K562 (cell line): ENCODE results near the gene ANKZF1. TPM values are rescaled to one million over a fixed set of nuclear protein-coding genes. Genes with fewer than 3 reads are reported as not detected.
A peak's percentile ranks its signal among the peaks of the same experiment; 100 is the strongest.

ENCODE experiments used
- CHD1 ChIP-seq: fragments of 200-600 bp; sonication (generic); IDR thresholded peaks from one replicate; pipeline ENCODE4 v1.6.1; 2012; ENCODE audit warnings: mild to moderate bottlenecking, moderate library complexity, low read length, inconsistent platforms
- CREBBP ChIP-seq: IDR thresholded peaks from one replicate; pipeline ENCODE4 v1.6.1; 2012; ENCODE audit warnings: low read depth, mild to moderate bottlenecking, control low read depth, inconsistent platforms, low read length
- CXXC5 ChIP-seq: fragments of 250-450 bp; sonication (Bioruptor Pico); IDR thresholded peaks from 2 replicates; pipeline ENCODE4 v1.8.0; 2022; ENCODE audit warnings: inconsistent platforms, mild to moderate bottlenecking, moderate library complexity
- EP400 ChIP-seq: fragments of 450-650 bp; IDR thresholded peaks from 2 replicates; pipeline ENCODE4 v1.6.1; 2017; ENCODE audit warnings: antibody characterized with exemption, mild to moderate bottlenecking, moderate library complexity
- HMGN3 ChIP-seq: IDR thresholded peaks from 2 replicates; pipeline ENCODE4 v1.6.1; 2011; ENCODE audit warnings: borderline replicate concordance, low read depth, mild to moderate bottlenecking, mixed read lengths, low read length; ENCODE audit not compliant: insufficient read length; ENCODE audit errors: extremely low read depth
- IFI16 ChIP-seq: fragments of 250-450 bp; sonication (Bioruptor Pico); IDR thresholded peaks from 2 replicates; pipeline ENCODE4 v2.1.2; 2022; ENCODE audit warnings: mild to moderate bottlenecking, inconsistent platforms
- JUN ChIP-seq, 2 experiments: sonication (generic) in 1 of 2; formaldehyde crosslinking in 1 of 2; IDR thresholded peaks; 2 replicates each; pipeline versions ENCODE4 v1.6.1 to v1.8.0; 2012 to 2022; ENCODE audit warnings: borderline replicate concordance in 2 of 2, mild to moderate bottlenecking in 2 of 2, improper control_type of control experiment in 1 of 2, low read depth in 1 of 2, low read length in 1 of 2, missing genetic modification reagents in 1 of 2
- SMAD4 ChIP-seq: fragments of 250-450 bp; sonication (Bioruptor Pico); conservative IDR thresholded peaks from 2 replicates; pipeline ENCODE4 v1.8.0; 2021; ENCODE audit warnings: inconsistent platforms, mild to moderate bottlenecking, moderate library complexity
- polyA plus RNA-seq, 8 experiments: library from polyadenylated mRNA; depleted of rRNA in 4 of 8; stranded (reverse) in 5 of 8; unstranded in 3 of 8; fragments of >200 nt; fragmentation: Nextera tagmentation in 2 of 8; fragmentation: Illumina TruSeq in 1 of 8; extraction: Ambion mirVana in 2 of 8; extraction: Trizol in 1 of 8; gene quantifications; 2 replicates each; pipeline versions ENCODE4 v1.2.1 to v1.2.3, GENCODE V29; 2011 to 2014; ENCODE audit warnings: inconsistent platforms in 1 of 8, missing spikeins in 1 of 8
- total RNA-seq, 7 experiments: library from RNA; depleted of rRNA in 6 of 7; stranded (reverse); fragments of >200 nt in 6 of 7; fragmentation: Illumina TruSeq in 2 of 7; extraction: Trizol in 2 of 7; gene quantifications; 2 replicates each; pipeline versions ENCODE4 v1.2.1 to v1.2.3, GENCODE V29; 2011 to 2021; ENCODE audit warnings: low replicate concordance in 1 of 7
- TF ChIP-seq, protein P1 (sequence below): fragments of 450-650 bp; IDR thresholded peaks from 2 replicates; pipeline ENCODE4 v1.6.1; 2016; ENCODE audit warnings: mild to moderate bottlenecking, moderate library complexity
- TF ChIP-seq, protein P2 (sequence below), 2 experiments: fragments of 450-650 bp; conservative IDR thresholded peaks; 2 replicates each; pipeline ENCODE4 v1.6.1; 2017; ENCODE audit warnings: mild to moderate bottlenecking in 2 of 2, moderate library complexity in 2 of 2
- TF ChIP-seq, protein P3 (sequence below): sonication (generic); formaldehyde crosslinking; IDR thresholded peaks from 2 replicates; pipeline ENCODE4 v1.8.0; 2022; ENCODE audit warnings: missing genetic modification reagents, mild to moderate bottlenecking, moderate library complexity, borderline replicate concordance

Gene ANKZF1
- total and polyA plus RNA-seq, 9 of the 15 experiments (the other 6 are each of a cell fraction or from before 2014, with no cell fraction given): 3.1 to 60.6 (median 31.0) TPM

DNA sequence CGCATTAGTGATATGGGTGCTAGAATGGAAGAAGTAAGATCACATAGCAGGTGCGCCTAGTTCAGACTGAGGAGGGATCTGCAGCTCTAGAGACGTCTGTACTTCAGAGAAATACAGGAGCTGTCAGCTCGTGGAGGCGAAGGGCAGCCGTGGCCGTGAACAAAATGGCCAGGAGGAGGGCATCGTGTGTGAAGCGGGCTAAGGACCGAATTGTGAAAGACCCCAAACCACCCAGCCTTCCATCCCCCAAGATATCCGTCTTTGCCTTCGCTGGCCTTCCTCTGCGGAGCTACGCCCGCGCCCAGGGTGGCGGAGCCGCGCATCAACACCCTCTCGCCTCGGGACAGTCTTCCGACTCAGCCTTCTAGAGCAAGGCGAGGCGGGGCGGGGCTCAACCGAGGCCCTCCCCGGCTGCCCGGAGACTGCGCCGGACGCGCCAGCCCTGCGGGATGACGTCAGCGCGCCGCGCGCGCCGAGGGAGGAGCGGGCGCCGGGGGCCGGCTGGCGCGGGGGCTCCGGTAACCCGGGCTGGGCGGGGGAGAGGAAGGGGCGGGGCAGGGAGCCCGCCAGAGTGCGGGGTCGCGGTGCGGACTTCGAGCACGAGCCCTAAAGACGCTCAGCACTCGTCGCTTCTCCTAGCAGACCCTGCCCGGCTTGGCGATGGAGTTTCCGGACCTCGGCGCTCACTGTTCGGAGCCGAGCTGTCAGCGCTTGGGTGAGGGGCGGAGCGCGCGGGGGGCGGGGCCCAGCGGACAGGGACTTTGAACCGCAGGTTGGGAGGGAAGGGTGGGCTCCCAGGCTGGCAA lies 23.1 kb upstream of the ANKZF1 start, which contains the start of gene ZFAND2B (continued):
- TF ChIP-seq, protein P1, sequence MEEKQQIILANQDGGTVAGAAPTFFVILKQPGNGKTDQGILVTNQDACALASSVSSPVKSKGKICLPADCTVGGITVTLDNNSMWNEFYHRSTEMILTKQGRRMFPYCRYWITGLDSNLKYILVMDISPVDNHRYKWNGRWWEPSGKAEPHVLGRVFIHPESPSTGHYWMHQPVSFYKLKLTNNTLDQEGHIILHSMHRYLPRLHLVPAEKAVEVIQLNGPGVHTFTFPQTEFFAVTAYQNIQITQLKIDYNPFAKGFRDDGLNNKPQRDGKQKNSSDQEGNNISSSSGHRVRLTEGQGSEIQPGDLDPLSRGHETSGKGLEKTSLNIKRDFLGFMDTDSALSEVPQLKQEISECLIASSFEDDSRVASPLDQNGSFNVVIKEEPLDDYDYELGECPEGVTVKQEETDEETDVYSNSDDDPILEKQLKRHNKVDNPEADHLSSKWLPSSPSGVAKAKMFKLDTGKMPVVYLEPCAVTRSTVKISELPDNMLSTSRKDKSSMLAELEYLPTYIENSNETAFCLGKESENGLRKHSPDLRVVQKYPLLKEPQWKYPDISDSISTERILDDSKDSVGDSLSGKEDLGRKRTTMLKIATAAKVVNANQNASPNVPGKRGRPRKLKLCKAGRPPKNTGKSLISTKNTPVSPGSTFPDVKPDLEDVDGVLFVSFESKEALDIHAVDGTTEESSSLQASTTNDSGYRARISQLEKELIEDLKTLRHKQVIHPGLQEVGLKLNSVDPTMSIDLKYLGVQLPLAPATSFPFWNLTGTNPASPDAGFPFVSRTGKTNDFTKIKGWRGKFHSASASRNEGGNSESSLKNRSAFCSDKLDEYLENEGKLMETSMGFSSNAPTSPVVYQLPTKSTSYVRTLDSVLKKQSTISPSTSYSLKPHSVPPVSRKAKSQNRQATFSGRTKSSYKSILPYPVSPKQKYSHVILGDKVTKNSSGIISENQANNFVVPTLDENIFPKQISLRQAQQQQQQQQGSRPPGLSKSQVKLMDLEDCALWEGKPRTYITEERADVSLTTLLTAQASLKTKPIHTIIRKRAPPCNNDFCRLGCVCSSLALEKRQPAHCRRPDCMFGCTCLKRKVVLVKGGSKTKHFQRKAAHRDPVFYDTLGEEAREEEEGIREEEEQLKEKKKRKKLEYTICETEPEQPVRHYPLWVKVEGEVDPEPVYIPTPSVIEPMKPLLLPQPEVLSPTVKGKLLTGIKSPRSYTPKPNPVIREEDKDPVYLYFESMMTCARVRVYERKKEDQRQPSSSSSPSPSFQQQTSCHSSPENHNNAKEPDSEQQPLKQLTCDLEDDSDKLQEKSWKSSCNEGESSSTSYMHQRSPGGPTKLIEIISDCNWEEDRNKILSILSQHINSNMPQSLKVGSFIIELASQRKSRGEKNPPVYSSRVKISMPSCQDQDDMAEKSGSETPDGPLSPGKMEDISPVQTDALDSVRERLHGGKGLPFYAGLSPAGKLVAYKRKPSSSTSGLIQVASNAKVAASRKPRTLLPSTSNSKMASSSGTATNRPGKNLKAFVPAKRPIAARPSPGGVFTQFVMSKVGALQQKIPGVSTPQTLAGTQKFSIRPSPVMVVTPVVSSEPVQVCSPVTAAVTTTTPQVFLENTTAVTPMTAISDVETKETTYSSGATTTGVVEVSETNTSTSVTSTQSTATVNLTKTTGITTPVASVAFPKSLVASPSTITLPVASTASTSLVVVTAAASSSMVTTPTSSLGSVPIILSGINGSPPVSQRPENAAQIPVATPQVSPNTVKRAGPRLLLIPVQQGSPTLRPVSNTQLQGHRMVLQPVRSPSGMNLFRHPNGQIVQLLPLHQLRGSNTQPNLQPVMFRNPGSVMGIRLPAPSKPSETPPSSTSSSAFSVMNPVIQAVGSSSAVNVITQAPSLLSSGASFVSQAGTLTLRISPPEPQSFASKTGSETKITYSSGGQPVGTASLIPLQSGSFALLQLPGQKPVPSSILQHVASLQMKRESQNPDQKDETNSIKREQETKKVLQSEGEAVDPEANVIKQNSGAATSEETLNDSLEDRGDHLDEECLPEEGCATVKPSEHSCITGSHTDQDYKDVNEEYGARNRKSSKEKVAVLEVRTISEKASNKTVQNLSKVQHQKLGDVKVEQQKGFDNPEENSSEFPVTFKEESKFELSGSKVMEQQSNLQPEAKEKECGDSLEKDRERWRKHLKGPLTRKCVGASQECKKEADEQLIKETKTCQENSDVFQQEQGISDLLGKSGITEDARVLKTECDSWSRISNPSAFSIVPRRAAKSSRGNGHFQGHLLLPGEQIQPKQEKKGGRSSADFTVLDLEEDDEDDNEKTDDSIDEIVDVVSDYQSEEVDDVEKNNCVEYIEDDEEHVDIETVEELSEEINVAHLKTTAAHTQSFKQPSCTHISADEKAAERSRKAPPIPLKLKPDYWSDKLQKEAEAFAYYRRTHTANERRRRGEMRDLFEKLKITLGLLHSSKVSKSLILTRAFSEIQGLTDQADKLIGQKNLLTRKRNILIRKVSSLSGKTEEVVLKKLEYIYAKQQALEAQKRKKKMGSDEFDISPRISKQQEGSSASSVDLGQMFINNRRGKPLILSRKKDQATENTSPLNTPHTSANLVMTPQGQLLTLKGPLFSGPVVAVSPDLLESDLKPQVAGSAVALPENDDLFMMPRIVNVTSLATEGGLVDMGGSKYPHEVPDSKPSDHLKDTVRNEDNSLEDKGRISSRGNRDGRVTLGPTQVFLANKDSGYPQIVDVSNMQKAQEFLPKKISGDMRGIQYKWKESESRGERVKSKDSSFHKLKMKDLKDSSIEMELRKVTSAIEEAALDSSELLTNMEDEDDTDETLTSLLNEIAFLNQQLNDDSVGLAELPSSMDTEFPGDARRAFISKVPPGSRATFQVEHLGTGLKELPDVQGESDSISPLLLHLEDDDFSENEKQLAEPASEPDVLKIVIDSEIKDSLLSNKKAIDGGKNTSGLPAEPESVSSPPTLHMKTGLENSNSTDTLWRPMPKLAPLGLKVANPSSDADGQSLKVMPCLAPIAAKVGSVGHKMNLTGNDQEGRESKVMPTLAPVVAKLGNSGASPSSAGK: peak; percentile 43
- TF ChIP-seq SMAD4 (CRISPR knock-in tag) (0 out of 2 replicates have a peak, but pooled peaks have one; percentile 34), CREBBP (no peak), CHD1 (no peak), IFI16 (CRISPR knock-in tag) (no peak), CXXC5 (peak; percentile 78), EP400 (peak; percentile 59), HMGN3 (peak; percentile 62), JUN (IDR thresholded peaks at IDR 0.05; ENCODE audit: borderline replicate concordance, low read depth, low read length) (peak; percentile 50; the same call in 1 of the 2 replicates), JUN (CRISPR knock-in tag; IDR thresholded peaks at IDR 0.05; ENCODE audit: borderline replicate concordance) (no peak)
- TF ChIP-seq, protein P2, sequence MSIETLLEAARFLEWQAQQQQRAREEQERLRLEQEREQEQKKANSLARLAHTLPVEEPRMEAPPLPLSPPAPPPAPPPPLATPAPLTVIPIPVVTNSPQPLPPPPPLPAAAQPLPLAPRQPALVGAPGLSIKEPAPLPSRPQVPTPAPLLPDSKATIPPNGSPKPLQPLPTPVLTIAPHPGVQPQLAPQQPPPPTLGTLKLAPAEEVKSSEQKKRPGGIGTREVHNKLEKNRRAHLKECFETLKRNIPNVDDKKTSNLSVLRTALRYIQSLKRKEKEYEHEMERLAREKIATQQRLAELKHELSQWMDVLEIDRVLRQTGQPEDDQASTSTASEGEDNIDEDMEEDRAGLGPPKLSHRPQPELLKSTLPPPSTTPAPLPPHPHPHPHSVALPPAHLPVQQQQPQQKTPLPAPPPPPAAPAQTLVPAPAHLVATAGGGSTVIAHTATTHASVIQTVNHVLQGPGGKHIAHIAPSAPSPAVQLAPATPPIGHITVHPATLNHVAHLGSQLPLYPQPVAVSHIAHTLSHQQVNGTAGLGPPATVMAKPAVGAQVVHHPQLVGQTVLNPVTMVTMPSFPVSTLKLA (conservative IDR thresholded peaks at IDR 0.05): peak; percentile 20 to 62; a peak in 2 of 4 replicates
- TF ChIP-seq, protein P3, sequence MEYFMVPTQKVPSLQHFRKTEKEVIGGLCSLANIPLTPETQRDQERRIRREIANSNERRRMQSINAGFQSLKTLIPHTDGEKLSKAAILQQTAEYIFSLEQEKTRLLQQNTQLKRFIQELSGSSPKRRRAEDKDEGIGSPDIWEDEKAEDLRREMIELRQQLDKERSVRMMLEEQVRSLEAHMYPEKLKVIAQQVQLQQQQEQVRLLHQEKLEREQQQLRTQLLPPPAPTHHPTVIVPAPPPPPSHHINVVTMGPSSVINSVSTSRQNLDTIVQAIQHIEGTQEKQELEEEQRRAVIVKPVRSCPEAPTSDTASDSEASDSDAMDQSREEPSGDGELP (CRISPR knock-in tag): peak; percentile 36; the same call in 1 of the 2 replicates
